ENCODE data around the gene VPS18. TPM values are rescaled to one million over a fixed set of nuclear protein-coding genes. Genes with fewer than 3 reads are reported as not detected.

Gene VPS18
- total RNA-seq (10 to 100 TPM; 26.3 to 29.0 TPM), polyA plus RNA-seq (ENCODE audit: insufficient read length in 6 of 6) (10 to 100 TPM in 5 of 6 donors, 1 to 10 TPM in 1; 9.2 to 13.7 (median 12.9) TPM)
- long read RNA-seq, donor 1, partial matches to known transcripts = 0 of 2 reads
- long read RNA-seq, donor 1, other reads (novel, unspliced or antisense) = 0 of 2 reads
- long read RNA-seq, donor 2, partial matches to known transcripts = 0 of 3 reads
- long read RNA-seq, donor 2, other reads (novel, unspliced or antisense) = 0 of 3 reads
- long read RNA-seq, donor 3, partial matches to known transcripts = 0 of 4 reads
- long read RNA-seq, donor 3, other reads (novel, unspliced or antisense) = 0 of 4 reads
- long read RNA-seq, donor 4, partial matches to known transcripts = 2 of 7 reads
- long read RNA-seq, donor 4, other reads (novel, unspliced or antisense) = 2 of 7 reads
- long read RNA-seq, donor 5, partial matches to known transcripts = 0 of 2 reads
- long read RNA-seq, donor 5, other reads (novel, unspliced or antisense) = 0 of 2 reads
- long read RNA-seq, donor 6, partial matches to known transcripts = 5 of 6 reads
- long read RNA-seq, donor 6, other reads (novel, unspliced or antisense) = 0 of 6 reads
- long read RNA-seq, donor 7, partial matches to known transcripts = 0 of 1 reads
- long read RNA-seq, donor 7, other reads (novel, unspliced or antisense) = 0 of 1 reads
- long read RNA-seq, donor 8, partial matches to known transcripts = 5 of 7 reads
- long read RNA-seq, donor 8, other reads (novel, unspliced or antisense) = 0 of 7 reads
- long read RNA-seq, donor 9 = 0 reads
- long read RNA-seq, donor 10, partial matches to known transcripts = 7 of 13 reads
- long read RNA-seq, donor 10, other reads (novel, unspliced or antisense) = 3 of 13 reads
- long read RNA-seq, donor 11 = 0 reads
- long read RNA-seq, donor 12 = 0 reads

GRCh38 chr15:40893733-40894680 lies at the start of gene VPS18:
TSS of gene VPS18 (plus strand) at chr15:40894450. CDS start at chr15:40894769, 319 bp downstream.
- DNase-seq = peak; percentile 97 to 100 (median 99)
- intact Hi-C loops (cut with DNase I) = loop anchor here in 1 of 2 donors (5.0 kb wide), 1 partner anchor 217 kb away; no protein-coding TSS in a partner anchor

GRCh38 chr15:40844696-40845030 lies 49.6 kb upstream of the VPS18 start:
- TF ChIP-seq CTCF (IDR thresholded peaks at IDR 0.05) = no peak
- DNase-seq = peak in 3 of 4 donors; percentile 37 to 88 (median 52)
- intact Hi-C loops (cut with DNase I) = no loop called here
- no peaks in the 10 kb centered on the region for H3K9me3 ChIP-seq
- ATAC-seq = peak; percentile 7
- no peaks in the 10 kb centered on the region for H3K36me3 ChIP-seq
- peak overlapping the region; percentile 69 to 81 for H3K27ac ChIP-seq
- H3K27me3 ChIP-seq = peaks cover 0 to 33% of the 10 kb centered on the region in 2 donors
- H3K4me1 ChIP-seq = peaks cover 12 to 51% of the 10 kb centered on the region in 2 donors
- peak overlapping the region; percentile 47 to 65 for H3K4me3 ChIP-seq

More at GRCh38 chr15:40893733-40894680, at the start of gene VPS18:
- peak; percentile 97 to 100 for TF ChIP-seq CTCF (IDR thresholded peaks at IDR 0.05)
- peak; percentile 97 for ATAC-seq
- Histone ChIP-seq H3K27ac (peak within 1 kb of the TSS; percentile 83 to 84), H3K27me3 (no peaks in the 10 kb centered on the region), H3K4me1 (peaks cover 5 to 43% of the 10 kb centered on the region in 2 donors), H3K4me3 (peak within 1 kb of the TSS; percentile 93 to 94), H3K9me3 (no peaks in the 10 kb centered on the region), H3K36me3 (peaks cover 0 to 32% of the 10 kb centered on the region in 2 donors)

GRCh38 chr15:40845036-40845435 lies 49.2 kb upstream of the VPS18 start:
- peak overlapping the region; percentile 69 to 81 for H3K27ac ChIP-seq
- no peak for DNase-seq
- no peak for TF ChIP-seq CTCF (IDR thresholded peaks at IDR 0.05)
- peaks cover 12 to 51% of the 10 kb centered on the region in 2 donors for H3K4me1 ChIP-seq
- H3K9me3 ChIP-seq = no peaks in the 10 kb centered on the region
- H3K36me3 ChIP-seq = no peaks in the 10 kb centered on the region
- intact Hi-C loops (cut with DNase I) = no loop called here
- peaks cover 0 to 33% of the 10 kb centered on the region in 2 donors for H3K27me3 ChIP-seq
- ATAC-seq = no peak
- H3K4me3 ChIP-seq = peak overlapping the region; percentile 47 to 65

- Histone ChIP-seq H3K27ac (peak overlapping the region; percentile 76 to 81), H3K36me3 (peaks cover 0 to 6% of the 10 kb centered on the region in 2 donors), H3K4me3 (peak overlapping the region; percentile 8 to 65), H3K27me3 (peaks cover 0 to 33% of the 10 kb centered on the region in 2 donors), H3K9me3 (no peaks in the 10 kb centered on the region), H3K4me1 (peaks cover 12 to 51% of the 10 kb centered on the region in 2 donors)
- peak in 3 of 4 donors; percentile 53 to 76 (median 76) for DNase-seq
- intact Hi-C loops (cut with DNase I) = no loop called here
- no peak for TF ChIP-seq CTCF (IDR thresholded peaks at IDR 0.05)
- ATAC-seq = peak; percentile 77
These were observed 48.6 kb upstream of the VPS18 start for GRCh38 chr15:40845511-40846284.
